OCI-LY3 (cell line): ENCODE data around the gene TRDN.
"Not testable (repeated sequence)": the region's sequence is repeated elsewhere in the genome, so short reads cannot be mapped to it uniquely, and the experiment has no call there.

Source experiments
- H2AFZ ChIP-seq: fragments of 200-600, 300-600 bp; shearing (Covaris generic); 2 replicates; pipeline ENCODE4 v1.6.0; 2014; ENCODE audit warnings: antibody characterized with exemption, low read depth, low read length
- H3K27ac ChIP-seq: fragments of 200-600, 300-600 bp; sonication (generic); 2 replicates; pipeline ENCODE4 v1.5.1; 2014; ENCODE audit warnings: mild to moderate bottlenecking, low read length, moderate library complexity, mixed read lengths
- H3K27me3 ChIP-seq: fragments of 200-600, 300-600 bp; sonication (generic); 2 replicates; pipeline ENCODE4 v1.6.1; 2014; ENCODE audit warnings: low read depth, low read length, mixed read lengths
- H3K36me3 ChIP-seq: fragments of 200-600, 300-600 bp; sonication (generic); replicated peaks from 2 replicates; pipeline ENCODE3; 2014; ENCODE audit warnings: low read depth, low read length, mixed read lengths
- H3K4me1 ChIP-seq: fragments of 300-600, 200-600 bp; sonication (generic); 2 replicates; pipeline ENCODE4 v1.6.1; 2014; ENCODE audit warnings: low read length, mixed read lengths
- H3K4me2 ChIP-seq: fragments of 200-600, 300-600 bp; sonication (generic); 2 replicates; pipeline ENCODE4 v1.6.1; 2014; ENCODE audit warnings: low read length, mixed read lengths
- H3K4me3 ChIP-seq: fragments of 300-600, 200-600 bp; sonication (generic); 2 replicates; pipeline ENCODE4 v1.5.1; 2014; ENCODE audit warnings: antibody characterized with exemption, mild to moderate bottlenecking, low read length, moderate library complexity
- H3K79me2 ChIP-seq: fragments of 300-600, 200-600 bp; shearing (Covaris generic); 2 replicates; pipeline ENCODE4 v1.6.1; 2014; ENCODE audit warnings: mild to moderate bottlenecking, low read length, mixed read lengths
- H3K9ac ChIP-seq: fragments of 300-600, 200-600 bp; shearing (Covaris generic); 2 replicates; pipeline ENCODE4 v1.6.0; 2014; ENCODE audit warnings: mild to moderate bottlenecking, low read length, moderate library complexity
- H3K9me3 ChIP-seq: fragments of 200-600, 300-600 bp; shearing (Covaris generic); 2 replicates; pipeline ENCODE4 v1.6.1; 2014; ENCODE audit warnings: low read length, mixed read lengths; ENCODE audit not compliant: insufficient read depth
- H4K20me1 ChIP-seq: fragments of 200-600, 300-600 bp; sonication (generic); 2 replicates; pipeline ENCODE4 v1.6.1; 2016; ENCODE audit warnings: low read length, mixed read lengths; ENCODE audit not compliant: insufficient read depth
- EZH2phosphoT487 ChIP-seq: fragments of 200-600 bp; shearing (Covaris generic); IDR thresholded peaks from 2 replicates; pipeline ENCODE4 v1.6.1; 2018; ENCODE audit warnings: antibody characterized with exemption, mixed run types, low read depth
- TF ChIP-seq, protein P1 (sequence below): fragments of 200-600, 300-600 bp; sonication (generic); IDR thresholded peaks from 2 replicates; pipeline ENCODE4 v1.5.1; 2014; ENCODE audit warnings: antibody characterized with exemption, low read length, low read depth

Gene TRDN

DNA sequence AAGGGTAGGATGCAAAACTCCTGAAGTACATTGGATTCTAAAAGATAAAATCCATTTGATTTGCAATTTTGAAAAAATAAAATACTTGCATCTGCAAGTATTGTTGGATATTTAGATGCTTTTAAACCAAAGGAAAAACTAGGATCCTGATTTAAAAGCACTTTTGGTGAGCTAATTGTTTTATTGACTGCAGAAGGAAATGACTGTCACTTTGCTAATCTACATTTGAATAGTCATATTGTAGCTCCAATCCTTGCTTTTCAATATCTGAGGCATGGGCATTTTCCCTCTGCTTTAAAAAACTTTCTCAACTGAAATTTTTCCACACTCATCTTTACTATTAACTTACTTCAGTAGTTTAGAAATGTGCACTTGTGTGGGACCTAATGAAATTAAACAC, 74.1 kb downstream of the TRDN start:
- no peak overlapping the region for H2AFZ ChIP-seq
- no peak overlapping the region for H3K9ac ChIP-seq
- H3K4me1 ChIP-seq: no peaks in the 10 kb centered on the region
- TF ChIP-seq EZH2phosphoT487: no peak
- TF ChIP-seq, protein P1, sequence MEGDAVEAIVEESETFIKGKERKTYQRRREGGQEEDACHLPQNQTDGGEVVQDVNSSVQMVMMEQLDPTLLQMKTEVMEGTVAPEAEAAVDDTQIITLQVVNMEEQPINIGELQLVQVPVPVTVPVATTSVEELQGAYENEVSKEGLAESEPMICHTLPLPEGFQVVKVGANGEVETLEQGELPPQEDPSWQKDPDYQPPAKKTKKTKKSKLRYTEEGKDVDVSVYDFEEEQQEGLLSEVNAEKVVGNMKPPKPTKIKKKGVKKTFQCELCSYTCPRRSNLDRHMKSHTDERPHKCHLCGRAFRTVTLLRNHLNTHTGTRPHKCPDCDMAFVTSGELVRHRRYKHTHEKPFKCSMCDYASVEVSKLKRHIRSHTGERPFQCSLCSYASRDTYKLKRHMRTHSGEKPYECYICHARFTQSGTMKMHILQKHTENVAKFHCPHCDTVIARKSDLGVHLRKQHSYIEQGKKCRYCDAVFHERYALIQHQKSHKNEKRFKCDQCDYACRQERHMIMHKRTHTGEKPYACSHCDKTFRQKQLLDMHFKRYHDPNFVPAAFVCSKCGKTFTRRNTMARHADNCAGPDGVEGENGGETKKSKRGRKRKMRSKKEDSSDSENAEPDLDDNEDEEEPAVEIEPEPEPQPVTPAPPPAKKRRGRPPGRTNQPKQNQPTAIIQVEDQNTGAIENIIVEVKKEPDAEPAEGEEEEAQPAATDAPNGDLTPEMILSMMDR: no peak
- H3K36me3 ChIP-seq: no peaks in the 10 kb centered on the region
- H3K9me3 ChIP-seq: no peaks in the 10 kb centered on the region
- no peaks in the 10 kb centered on the region for H3K27me3 ChIP-seq
- no peak overlapping the region for H3K4me3 ChIP-seq
- no peaks in the 10 kb centered on the region for H4K20me1 ChIP-seq
- no peaks in the 10 kb centered on the region for H3K79me2 ChIP-seq
- no peak overlapping the region for H3K4me2 ChIP-seq
- H3K27ac ChIP-seq: no peak overlapping the region

DNA sequence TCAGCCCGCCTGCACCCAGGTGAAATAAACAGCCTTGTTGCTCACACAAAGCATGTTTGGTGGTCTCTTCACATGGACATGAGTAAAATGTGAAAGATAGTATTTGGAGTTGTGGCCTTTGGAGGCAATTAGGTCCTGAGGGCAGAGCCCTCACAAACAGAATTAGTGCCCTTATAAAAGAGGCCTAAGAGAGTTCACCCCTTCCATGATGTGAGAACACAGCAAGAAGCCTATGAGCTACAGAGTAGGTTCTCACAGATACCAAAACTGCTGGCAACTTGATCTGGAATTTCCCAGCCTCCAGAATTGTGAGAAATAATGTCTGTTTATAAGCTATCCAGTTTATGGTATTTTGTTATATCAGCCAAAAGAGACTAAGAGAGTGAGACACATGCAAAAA, 74.5 kb downstream of the TRDN start:
- H2AFZ ChIP-seq: no peak overlapping the region
- TF ChIP-seq, protein P1: no peak
- TF ChIP-seq EZH2phosphoT487: no peak
- H3K4me3 ChIP-seq: no peak overlapping the region
- no peaks in the 10 kb centered on the region for H3K27me3 ChIP-seq
- no peak overlapping the region for H3K27ac ChIP-seq
- H4K20me1 ChIP-seq: no peaks in the 10 kb centered on the region
- no peaks in the 10 kb centered on the region for H3K4me1 ChIP-seq
- H3K36me3 ChIP-seq: no peaks in the 10 kb centered on the region
- H3K79me2 ChIP-seq: no peaks in the 10 kb centered on the region
- H3K4me2 ChIP-seq: no peak overlapping the region
- no peaks in the 10 kb centered on the region for H3K9me3 ChIP-seq
- H3K9ac ChIP-seq: no peak overlapping the region

DNA sequence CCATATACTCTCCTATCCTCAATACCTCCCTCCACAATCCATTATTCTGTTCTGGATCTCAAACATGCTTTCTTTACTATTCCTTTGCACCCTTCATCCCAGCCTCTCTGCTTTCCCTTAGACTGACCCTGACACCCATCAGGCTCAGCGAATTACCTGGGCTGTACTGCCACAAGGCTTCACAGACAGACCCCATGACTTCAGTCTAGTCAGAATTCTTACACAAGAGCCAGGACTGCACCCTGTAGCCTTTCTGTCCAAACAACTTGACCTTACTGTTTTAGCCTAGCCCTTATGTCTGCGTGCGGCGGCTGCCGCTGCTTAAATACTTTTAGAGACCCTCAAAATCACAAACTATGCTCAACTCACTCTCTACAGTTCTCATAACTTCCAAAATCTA, 76.9 kb downstream of the TRDN start:
- H3K79me2 ChIP-seq, H3K9me3 ChIP-seq, H3K4me3 ChIP-seq, H3K4me1 ChIP-seq, H2AFZ ChIP-seq, H3K27ac ChIP-seq, H3K9ac ChIP-seq, H3K36me3 ChIP-seq, H3K4me2 ChIP-seq, H4K20me1 ChIP-seq, H3K27me3 ChIP-seq: not testable (repeated sequence)

DNA sequence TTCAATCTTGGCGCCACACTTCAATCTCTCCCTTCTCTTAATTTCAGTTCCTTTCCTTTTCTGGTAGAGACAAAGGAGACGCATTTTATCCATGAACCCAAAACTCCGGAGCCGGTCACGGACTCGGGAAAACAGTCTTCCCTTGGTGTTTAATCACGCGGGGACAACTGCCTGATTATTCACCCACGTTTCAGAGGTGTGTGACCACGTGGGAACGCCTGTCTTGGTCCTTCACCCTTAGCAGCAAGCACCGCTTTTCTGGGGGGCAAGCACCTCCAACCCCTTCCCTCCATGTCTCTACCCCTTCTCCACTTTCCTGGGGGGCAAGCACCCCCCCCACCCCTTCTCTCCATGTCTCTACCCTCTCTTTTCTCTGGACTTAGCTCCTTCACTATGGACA, 79.3 kb downstream of the TRDN start:
- H2AFZ ChIP-seq, H4K20me1 ChIP-seq, H3K9ac ChIP-seq, H3K9me3 ChIP-seq, H3K79me2 ChIP-seq, H3K27ac ChIP-seq, H3K4me2 ChIP-seq, H3K27me3 ChIP-seq, H3K4me1 ChIP-seq, H3K4me3 ChIP-seq, H3K36me3 ChIP-seq: not testable (repeated sequence)

DNA sequence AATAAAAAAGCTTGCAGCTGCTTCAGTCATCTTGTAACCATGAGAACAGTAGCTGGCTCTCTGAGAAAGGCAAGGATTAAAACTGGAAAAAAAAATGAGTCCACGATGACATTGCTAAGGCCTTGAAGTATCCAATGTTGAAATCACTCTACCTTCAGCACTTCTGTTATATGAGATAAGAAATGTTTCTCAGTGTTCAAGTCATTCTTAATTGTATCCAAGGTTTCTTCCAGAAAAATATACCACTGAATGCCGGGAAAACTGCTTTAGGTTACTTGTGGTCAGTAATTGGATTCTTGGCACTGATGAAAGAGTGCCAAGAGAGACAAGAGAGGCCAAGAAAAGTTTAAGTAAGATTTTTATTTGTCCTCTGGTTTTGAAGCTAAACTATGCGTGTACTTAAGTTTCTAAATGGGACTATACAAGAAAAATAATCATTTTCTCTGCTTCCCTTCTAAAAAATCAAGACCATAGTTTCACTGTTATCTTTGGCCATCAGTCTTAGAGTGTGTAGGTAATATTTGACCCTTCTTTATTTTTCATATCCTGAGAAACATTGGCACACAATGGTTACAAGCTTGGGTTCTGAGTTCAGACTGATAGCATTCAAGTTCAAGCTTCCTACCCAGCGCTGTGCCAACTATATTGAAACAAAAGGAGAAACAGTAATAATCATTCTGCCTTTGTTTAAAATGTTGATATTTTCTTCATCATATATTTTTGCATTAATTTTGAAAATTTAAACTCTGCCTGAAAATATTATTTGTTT, 84.6 kb downstream of the TRDN start:
- no peak overlapping the region for H2AFZ ChIP-seq
- no peak overlapping the region for H3K4me2 ChIP-seq
- no peak for TF ChIP-seq EZH2phosphoT487
- TF ChIP-seq, protein P1: no peak
- no peaks in the 10 kb centered on the region for H3K27me3 ChIP-seq
- no peaks in the 10 kb centered on the region for H3K9me3 ChIP-seq
- no peak overlapping the region for H3K9ac ChIP-seq
- H3K79me2 ChIP-seq: no peaks in the 10 kb centered on the region
- H3K36me3 ChIP-seq: no peaks in the 10 kb centered on the region
- H3K4me1 ChIP-seq: peaks cover 13% of the 10 kb centered on the region
- no peaks in the 10 kb centered on the region for H4K20me1 ChIP-seq
- no peak overlapping the region for H3K27ac ChIP-seq
- no peak overlapping the region for H3K4me3 ChIP-seq
